ENCODE measurements around the gene BOD1L1.

The BOD1L1 gene

DNA sequence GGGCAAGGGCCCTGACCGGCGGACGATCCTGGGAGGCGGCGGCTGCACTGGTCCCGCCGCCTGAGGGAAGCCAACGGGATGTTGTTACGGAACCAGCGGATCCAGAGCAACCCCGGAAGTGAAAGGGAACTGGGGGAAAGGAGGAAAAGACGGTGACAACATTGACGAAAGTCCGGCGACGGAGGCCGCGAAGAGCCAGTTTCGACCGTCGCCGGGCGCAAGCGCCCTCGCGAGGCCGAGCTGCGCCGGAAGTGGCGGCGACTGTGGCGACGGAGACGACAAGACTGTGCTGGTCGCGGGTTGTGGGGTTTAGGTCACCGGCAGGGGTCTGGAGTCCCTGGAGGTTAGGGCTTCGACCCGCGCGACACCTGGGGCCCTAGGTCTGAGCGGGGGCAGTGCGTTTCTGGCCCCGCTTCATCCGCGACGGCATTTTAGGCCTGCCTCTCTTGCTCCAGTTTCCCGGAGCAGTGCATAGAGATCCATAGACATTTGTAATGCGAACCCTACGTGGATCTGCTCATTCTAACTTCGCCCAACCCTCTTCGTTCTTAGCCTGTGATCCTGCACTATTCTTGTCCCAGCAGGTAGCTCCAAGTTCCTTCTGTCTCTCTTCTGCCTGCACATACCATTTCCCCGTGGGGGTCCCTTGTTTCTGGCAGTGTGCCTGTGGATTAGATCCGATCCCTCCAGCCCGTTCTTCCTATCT lies at the start of gene BOD1L1:
TSS of gene BOD1L1 (minus strand) at position 120 of the 706 bp plus-strand sequence. CDS start 138 bp downstream, outside the sequence.
- peak; percentile 87 for DNase-seq (ENCODE audit: low spot score)

- no peak for DNase-seq (ENCODE audit: low spot score)
Measured at GRCh38 chr4:13674971-13675370, 47.4 kb upstream of the BOD1L1 start.

- no peak for DNase-seq (ENCODE audit: low spot score)
Measured at GRCh38 chr4:13673167-13673566, 45.6 kb upstream of the BOD1L1 start.

DNA sequence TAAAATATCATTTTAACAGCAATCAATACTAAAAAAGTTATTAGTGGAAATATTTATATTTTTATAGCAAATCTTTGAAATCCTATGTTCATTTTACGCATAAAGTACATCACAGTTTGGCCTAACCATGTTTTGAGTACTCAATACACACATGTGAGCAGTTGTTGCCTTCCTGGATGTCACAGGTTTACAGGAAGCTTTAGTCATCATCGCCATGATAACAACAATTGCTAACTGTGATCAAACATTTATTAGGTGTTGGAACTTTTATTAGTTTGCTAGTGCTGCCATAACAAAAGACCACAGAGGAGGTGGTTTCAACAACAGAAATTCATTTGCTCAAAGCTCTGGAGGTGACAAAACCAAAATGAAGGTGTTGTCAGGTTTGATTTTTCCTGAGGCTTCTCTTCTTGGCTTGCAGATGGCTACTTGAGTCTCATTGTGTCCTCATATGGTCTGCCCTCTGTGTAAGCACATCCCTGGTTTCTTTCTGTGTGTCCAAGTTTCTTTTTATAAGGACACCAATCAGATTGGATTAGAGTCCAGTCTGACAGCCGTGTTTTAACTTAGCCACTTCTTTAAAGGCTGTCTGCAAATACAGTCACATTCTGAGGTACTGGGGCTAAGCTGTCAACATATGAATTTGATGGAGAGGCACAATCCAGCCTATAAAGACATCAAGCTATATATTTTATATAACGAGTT lies 43.1 kb upstream of the BOD1L1 start:
- no peak for DNase-seq (ENCODE audit: low spot score)

DNA sequence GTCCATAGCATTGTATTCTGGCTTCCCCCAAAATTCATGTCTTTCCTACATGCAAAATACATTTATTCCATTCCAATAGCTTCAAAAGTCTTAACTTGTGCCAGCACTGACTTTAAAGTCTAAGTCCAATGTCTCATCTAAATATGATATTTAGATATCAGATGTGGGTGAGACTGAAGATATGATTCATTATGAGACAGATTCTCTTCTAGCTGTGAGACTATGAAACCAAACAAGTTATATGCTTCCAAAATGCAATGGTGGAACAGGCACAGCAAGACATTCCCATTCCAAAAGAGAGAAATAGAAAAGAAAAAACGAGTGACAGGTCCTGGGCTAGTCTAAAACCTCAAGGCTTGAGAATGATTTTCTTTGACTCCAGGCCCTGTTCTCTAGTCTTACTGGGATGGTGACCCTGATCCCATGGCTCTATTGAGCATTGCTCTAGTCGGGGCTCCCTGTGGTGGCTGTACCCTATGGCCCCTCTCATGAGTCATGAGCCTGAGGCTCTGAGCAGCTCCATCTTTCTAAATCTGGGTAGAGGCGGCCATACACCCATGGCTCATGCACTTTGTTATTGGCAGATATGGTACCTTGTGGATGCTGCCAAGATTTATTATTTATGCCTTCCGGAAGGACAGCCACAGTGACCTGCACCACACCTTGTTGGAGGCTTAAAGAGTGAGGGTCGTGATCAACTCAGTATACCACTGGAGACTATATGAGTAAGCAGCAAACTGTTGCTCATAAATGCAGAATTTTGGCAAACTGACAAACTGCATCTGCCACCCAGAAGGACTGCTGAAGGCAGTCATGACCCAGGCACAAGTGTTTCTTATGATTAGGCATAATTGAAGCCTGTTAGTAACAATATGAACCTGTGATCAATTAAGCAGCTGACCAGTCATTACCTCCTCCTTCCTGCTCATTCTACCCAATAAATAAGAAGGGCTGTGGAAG lies 38.5 kb upstream of the BOD1L1 start:
- DNase-seq (ENCODE audit: low spot score): no peak

DNA sequence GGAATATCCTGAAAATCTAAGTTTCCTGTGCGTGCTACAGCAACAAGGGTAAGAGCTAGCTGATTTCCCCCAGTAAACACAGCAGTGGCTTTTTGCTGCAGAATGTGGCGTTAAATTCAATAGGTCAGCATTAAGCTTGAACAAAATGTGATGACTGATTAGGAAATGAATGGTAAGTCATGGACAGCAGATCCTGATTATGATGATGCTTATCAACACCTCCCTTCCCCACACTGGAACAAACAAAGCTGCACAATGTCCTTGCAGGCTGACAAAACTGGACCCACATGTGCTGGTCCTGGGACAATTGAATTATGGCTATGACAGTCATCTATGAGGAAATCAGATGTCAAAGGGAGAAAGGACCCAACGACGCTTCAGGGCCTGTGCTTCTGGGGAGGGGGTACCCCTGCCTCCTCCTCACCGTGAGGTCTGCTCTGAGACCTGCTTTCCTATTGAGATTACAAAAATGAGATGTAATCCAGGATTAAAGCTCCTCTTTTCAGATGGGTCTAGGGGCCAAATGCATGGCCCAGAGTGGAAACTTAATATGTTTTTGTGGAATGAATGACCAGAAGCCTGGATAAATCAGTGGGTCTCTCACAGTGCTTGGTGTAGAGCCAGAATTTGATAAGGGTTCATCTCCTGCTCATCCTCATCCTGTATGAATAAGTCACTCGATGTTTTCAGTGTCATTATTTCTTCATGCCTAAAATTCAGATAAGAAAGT lies 32.0 kb upstream of the BOD1L1 start:
- no peak for DNase-seq (ENCODE audit: low spot score)

DNA sequence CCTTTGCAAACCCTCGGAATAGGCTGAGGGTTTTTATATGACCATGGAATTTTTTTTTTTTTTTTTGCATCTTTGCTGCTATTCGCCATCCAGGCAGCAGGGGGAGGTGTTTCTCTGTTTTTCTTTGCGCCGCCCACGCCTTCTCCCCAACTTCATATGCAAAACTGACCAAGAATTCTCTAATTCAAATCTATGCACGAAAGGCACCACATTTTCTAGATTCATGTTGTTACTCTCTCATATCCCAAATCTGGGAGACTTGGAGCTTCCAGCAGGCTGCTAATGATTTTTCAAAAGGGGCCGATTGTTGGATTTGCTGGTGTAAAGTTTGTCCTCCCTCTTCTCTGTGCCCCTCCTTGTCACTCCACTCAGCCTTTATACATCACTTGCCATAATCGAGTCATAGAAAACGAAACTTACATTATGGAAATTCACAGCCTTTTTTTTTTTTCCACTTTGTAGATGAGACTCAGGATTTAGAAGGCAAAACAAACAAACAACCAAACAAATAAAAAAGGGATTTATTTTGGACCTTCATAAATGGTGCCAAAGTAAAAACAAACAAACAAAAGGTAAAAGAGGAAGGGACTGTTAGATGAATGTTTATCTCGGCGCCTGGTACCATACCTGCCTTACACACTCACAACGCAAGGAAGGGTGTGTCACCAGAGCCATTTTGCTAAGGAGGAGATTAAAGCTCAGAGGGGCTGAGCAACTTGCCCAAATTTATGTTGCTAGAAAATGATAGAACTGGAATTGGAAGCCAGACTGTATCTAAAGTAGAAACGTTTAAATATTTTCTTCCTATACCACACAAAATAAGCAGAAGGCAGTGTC lies 29.3 kb upstream of the BOD1L1 start:
- peak; percentile 44 for DNase-seq (ENCODE audit: low spot score)

GRCh38 chr4:13654162-13654797 lies 26.8 kb upstream of the BOD1L1 start:
- DNase-seq (ENCODE audit: low spot score): peak; percentile 80

GRCh38 chr4:13653766-13654161 lies 26.2 kb upstream of the BOD1L1 start:
- DNase-seq (ENCODE audit: low spot score): no peak

DNA sequence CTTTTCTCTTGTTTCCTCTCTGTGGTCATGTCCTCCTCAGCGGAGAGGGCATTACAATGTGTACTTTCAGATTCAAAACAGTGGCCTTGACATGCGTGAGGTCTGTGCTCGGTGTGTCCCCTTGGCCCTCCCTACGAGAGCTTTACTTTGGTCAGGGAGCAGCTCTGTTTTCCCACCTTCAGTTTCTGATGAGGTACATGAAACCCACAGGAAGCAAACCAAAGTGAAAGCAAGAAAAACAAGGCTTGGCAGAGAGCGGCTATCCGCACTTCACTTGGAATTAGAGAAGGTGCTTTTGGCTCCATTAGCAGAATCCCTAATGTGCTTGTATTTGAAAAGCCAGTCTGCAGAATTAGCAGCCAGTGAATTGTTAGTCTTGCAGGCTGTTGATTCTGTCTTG lies 19.5 kb upstream of the BOD1L1 start:
- no peak for DNase-seq (ENCODE audit: low spot score)

- no peak for DNase-seq (ENCODE audit: low spot score)
Measured at GRCh38 chr4:13645075-13645474, 17.6 kb upstream of the BOD1L1 start.

DNA sequence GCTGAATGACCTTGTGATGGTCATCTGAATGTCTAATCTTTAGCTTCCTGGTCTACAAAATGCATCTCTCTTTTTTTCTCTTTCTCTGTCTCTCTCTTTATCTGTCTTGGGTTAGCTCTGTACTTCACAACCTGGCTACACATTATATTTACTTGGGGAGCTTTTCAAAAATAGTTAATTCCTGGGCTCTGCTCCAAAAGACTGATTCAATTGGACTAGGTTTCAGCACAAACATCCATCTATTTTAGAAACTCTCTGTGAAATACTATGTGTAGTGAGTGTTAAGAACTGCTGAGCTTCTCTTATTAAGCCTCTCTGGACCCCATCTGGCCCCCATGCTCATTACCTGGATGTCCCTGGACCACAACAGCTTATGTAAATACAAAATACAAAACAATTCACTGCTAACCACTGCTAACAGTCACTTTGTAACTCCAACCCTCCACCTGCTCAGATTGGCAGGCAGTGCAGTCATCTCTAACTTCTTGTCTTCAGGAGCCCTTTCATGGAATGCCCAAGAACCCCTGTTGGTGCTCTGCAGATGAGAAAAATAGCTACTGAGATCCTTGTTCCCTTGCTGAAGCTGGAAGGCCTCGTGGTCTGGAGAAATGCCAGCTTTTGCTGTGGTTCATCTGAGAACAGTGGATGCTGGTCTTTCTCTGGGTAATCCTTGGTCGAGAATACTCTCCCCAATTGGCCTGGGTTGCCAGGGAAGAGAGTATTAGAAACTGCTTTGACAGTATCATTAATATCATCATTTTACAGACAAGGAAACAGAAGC lies 14.8 kb upstream of the BOD1L1 start:
- DNase-seq (ENCODE audit: low spot score): no peak

- no peak for DNase-seq (ENCODE audit: low spot score)
Measured at GRCh38 chr4:13641084-13641483, 13.6 kb upstream of the BOD1L1 start.

GRCh38 chr4:13640149-13640940 lies 12.8 kb upstream of the BOD1L1 start:
- no peak for DNase-seq (ENCODE audit: low spot score)

GRCh38 chr4:13635286-13635799 lies 7.8 kb upstream of the BOD1L1 start:
- no peak for DNase-seq (ENCODE audit: low spot score)

- DNase-seq (ENCODE audit: low spot score): no peak
Measured at GRCh38 chr4:13633671-13634070, 6.1 kb upstream of the BOD1L1 start.

GRCh38 chr4:13627178-13627605 lies 333 bp downstream of the BOD1L1 start:
- peak; percentile 2 for DNase-seq (ENCODE audit: low spot score)

GRCh38 chr4:13626492-13627177 lies 890 bp downstream of the BOD1L1 start:
- DNase-seq (ENCODE audit: low spot score): no peak

All from activated CD4-positive, alpha-beta T cell treated with anti-CD3 and anti-CD28 coated beads, Interleukin-2, Interleukin-4, amounts not matched to agents 100 ng/mL and 50 ng/mL, durations not matched to agents 16 hours and 8 hours (primary cell).